ENCODE measurements around the gene NKX2-4. TPM values are rescaled to one million over a fixed set of nuclear protein-coding genes. Genes with fewer than 3 reads are reported as not detected.
A peak's percentile ranks its signal among the peaks of the same experiment; 100 is the strongest.

NKX2-4 gene
- total and polyA plus RNA-seq, 12 donors: not detected

GRCh38 chr20:21361266-21361665, 36.1 kb downstream of the NKX2-4 start:
- Histone ChIP-seq H3K9me3 (no peaks in the 10 kb centered on the region), H3K4me3 (no peak overlapping the region), H3K27ac (peak overlapping the region in 1 of 10 donors; percentile 66), H3K4me1 (peaks cover 0 to 23% (median 0%) of the 10 kb centered on the region in 9 donors), H3K36me3 (peaks cover 0 to 96% (median 28%) of the 10 kb centered on the region in 9 donors), H3K27me3 (no peaks in the 10 kb centered on the region)
- intact Hi-C loops (cut with DNase I): no loop called here
- peak in 1 of 8 donors; percentile 16 for ATAC-seq
- TF ChIP-seq, protein P1, sequence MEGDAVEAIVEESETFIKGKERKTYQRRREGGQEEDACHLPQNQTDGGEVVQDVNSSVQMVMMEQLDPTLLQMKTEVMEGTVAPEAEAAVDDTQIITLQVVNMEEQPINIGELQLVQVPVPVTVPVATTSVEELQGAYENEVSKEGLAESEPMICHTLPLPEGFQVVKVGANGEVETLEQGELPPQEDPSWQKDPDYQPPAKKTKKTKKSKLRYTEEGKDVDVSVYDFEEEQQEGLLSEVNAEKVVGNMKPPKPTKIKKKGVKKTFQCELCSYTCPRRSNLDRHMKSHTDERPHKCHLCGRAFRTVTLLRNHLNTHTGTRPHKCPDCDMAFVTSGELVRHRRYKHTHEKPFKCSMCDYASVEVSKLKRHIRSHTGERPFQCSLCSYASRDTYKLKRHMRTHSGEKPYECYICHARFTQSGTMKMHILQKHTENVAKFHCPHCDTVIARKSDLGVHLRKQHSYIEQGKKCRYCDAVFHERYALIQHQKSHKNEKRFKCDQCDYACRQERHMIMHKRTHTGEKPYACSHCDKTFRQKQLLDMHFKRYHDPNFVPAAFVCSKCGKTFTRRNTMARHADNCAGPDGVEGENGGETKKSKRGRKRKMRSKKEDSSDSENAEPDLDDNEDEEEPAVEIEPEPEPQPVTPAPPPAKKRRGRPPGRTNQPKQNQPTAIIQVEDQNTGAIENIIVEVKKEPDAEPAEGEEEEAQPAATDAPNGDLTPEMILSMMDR (IDR thresholded peaks at IDR 0.05): no peak
- 53 to 68% methylated on average over 2 of the region's 2 CpGs for WGBS, 2 donors
- DNase-seq: no peak

DNA sequence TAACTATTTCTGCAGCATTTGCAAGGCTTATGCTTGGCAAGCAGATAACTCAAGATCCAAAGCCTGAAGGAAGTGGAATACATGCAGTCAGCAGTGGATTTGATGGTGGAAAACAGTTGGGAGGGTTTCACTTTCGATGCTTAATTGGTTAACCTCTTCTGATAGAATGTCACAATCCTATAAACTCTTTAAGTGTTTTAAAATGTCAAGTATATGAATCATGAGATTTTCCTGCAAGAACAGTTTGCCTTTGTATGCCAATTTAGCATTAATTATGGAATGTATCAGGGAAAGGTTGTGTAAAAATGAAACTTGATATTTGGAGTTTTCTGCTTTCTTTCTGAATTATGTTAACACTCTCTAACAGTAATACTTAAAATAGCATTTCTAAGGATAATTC, 36.6 kb downstream of the NKX2-4 start:
- ATAC-seq (no peak), DNase-seq (no peak)
- Histone ChIP-seq H3K4me1 (peaks cover 0 to 23% (median 0%) of the 10 kb centered on the region in 9 donors), H3K9me3 (no peaks in the 10 kb centered on the region), H3K4me3 (no peak overlapping the region), H3K36me3 (peaks cover 0 to 99% (median 29%) of the 10 kb centered on the region in 9 donors), H3K27me3 (no peaks in the 10 kb centered on the region), H3K27ac (peak overlapping the region in 1 of 10 donors; percentile 66)
- TF ChIP-seq, protein P1 (IDR thresholded peaks at IDR 0.05): no peak
- 81 to 89% methylated on average over 1 of the region's 1 CpG for WGBS, 2 donors
- intact Hi-C loops (cut with DNase I): no loop called here

DNA sequence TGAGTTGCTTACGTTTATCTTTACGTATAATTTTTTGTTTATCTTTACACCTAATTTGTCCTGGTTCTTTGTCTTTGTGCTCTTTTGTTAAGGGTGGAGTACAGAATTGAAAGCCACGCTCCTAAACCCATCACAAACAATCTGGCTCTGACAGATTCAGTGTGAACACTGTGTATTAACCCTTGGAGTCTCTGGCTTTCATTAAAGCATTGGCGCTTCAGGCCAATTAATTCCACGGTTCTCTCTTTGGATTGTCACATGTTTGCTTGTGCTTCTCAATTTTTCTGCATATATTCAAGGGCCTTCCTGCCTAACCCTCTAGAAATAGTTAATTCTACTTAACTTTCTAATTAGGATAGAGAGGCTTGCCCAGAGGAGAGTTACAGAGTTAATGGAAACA, 38.6 kb downstream of the NKX2-4 start:
- no peak overlapping the region for H3K4me3 ChIP-seq
- H3K27me3 ChIP-seq: no peaks in the 10 kb centered on the region
- H3K27ac ChIP-seq: no peak overlapping the region
- 95 to 96% methylated on average over 5 of the region's 5 CpGs for WGBS, 2 donors
- peaks cover 0 to 23% (median 0%) of the 10 kb centered on the region in 9 donors for H3K4me1 ChIP-seq
- ATAC-seq (no peak), DNase-seq (no peak)
- intact Hi-C loops (cut with DNase I): loop anchor here in 1 of 10 donors (10.0 kb wide), 1 partner anchor 54 kb away; the partner anchor contains the start of gene XRN2
- TF ChIP-seq, protein P1 (IDR thresholded peaks at IDR 0.05): no peak
- H3K36me3 ChIP-seq: peaks cover 0 to 97% (median 39%) of the 10 kb centered on the region in 9 donors
- no peaks in the 10 kb centered on the region for H3K9me3 ChIP-seq

DNA sequence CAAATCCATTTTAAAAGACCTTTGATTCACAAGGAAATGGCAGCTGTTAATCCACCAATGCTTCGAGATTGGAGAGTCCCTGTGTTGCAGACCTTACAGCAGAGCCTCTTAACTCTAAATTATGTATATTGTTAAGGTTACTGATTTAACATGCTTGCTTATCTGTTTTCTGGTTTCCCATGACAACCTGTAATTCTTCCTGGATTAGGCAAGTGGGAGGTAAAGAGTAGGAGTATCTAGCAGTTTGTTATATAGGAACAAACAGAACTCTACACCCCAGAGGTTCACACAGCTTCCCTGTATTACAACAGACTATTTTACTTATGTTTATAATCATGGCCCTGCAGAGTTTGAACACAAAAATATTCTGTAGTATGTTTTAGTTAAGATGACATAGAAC, 39.5 kb downstream of the NKX2-4 start:
- H3K4me3 ChIP-seq: no peak overlapping the region
- ATAC-seq (no peak), DNase-seq (no peak)
- H3K4me1 ChIP-seq: peaks cover 0 to 23% (median 0%) of the 10 kb centered on the region in 9 donors
- intact Hi-C loops (cut with DNase I): loop anchor here in 1 of 10 donors (10.0 kb wide), 1 partner anchor 53 kb away; the partner anchor contains the start of gene XRN2
- TF ChIP-seq, protein P1 (IDR thresholded peaks at IDR 0.05): no peak
- H3K27ac ChIP-seq: no peak overlapping the region
- 69 to 76% methylated on average over 1 of the region's 1 CpG for WGBS, 2 donors
- H3K36me3 ChIP-seq: peaks cover 0 to 88% (median 34%) of the 10 kb centered on the region in 9 donors
- H3K27me3 ChIP-seq: no peaks in the 10 kb centered on the region
- no peaks in the 10 kb centered on the region for H3K9me3 ChIP-seq

Data from heart right ventricle (tissue), 16 donors.